SK-N-SH (cell line): Measurements from ENCODE around the gene CST9. TPM values are rescaled to one million over a fixed set of nuclear protein-coding genes. Genes with fewer than 3 reads are reported as not detected.

ENCODE experiments used
- CTCF ChIA-PET: fragments of 300-600, 350-600 bp; formaldehyde crosslinking; extraction: SDS; loops from one replicate; lab custom pipeline; 2021; lab: Yijun Ruan, JAX
- POLR2A ChIA-PET: fragments of 350-600 bp; sonication (Branson Sonifier 250); formaldehyde crosslinking; extraction: SDS; loops from one replicate; lab custom pipeline; 2020; ENCODE audit warnings: antibody characterized with exemption, inconsistent platforms; lab: Yijun Ruan, JAX
- DNase-seq: peaks from one replicate; pipeline ENCODE4 v3.0.0; 2012
- H2AFZ ChIP-seq: fragments of 200-600 bp; sonication (generic); 2 replicates; pipeline ENCODE4 v1.8.1; 2016; ENCODE audit warnings: antibody characterized with exemption, mild to moderate bottlenecking, low read depth
- H3F3A ChIP-seq: fragments of 200-600 bp; sonication (generic); replicated peaks from 2 replicates; pipeline ENCODE3; 2016; ENCODE audit warnings: antibody characterized with exemption, mild to moderate bottlenecking; ENCODE audit not compliant: insufficient read depth
- H3K27ac ChIP-seq, 2 experiments: fragments of 200-500 bp in 1 of 2; fragments of 200-600 bp in 1 of 2; sonication (Bioruptor generic) in 1 of 2; sonication (generic), shearing (Covaris generic) in 1 of 2; 2 replicates each; pipeline versions ENCODE4 v1.5.1 to v1.6.1; 2014 to 2016; ENCODE audit warnings: low read depth in 2 of 2, inconsistent platforms in 1 of 2, low read length in 1 of 2, mild to moderate bottlenecking in 1 of 2, mixed read lengths in 1 of 2
- H3K27me3 ChIP-seq: fragments of 200-600 bp; sonication (generic), shearing (Covaris generic); 2 replicates; pipeline ENCODE4 v1.6.1; 2016; ENCODE audit warnings: mixed run types; ENCODE audit not compliant: insufficient read depth
- H3K36me3 ChIP-seq, 2 experiments: fragments of 200-500 bp in 1 of 2; fragments of 200-600 bp in 1 of 2; sonication (Bioruptor generic) in 1 of 2; sonication (generic) in 1 of 2; replicated peaks in 1 of 2; 2 replicates each; pipeline versions ENCODE3 to v1.5.1; 2014 to 2016; ENCODE audit warnings: low read length in 1 of 2, mild to moderate bottlenecking in 1 of 2; ENCODE audit not compliant: insufficient read depth in 2 of 2, control insufficient read depth in 1 of 2
- H3K4me1 ChIP-seq, 2 experiments: fragments of 200-500 bp in 1 of 2; fragments of 200-600 bp in 1 of 2; sonication (Bioruptor generic) in 1 of 2; sonication (generic), shearing (Covaris generic) in 1 of 2; 2 replicates each; pipeline versions ENCODE4 v1.5.1 to v1.6.1; 2014 to 2016; ENCODE audit warnings: low read depth in 1 of 2, low read length in 1 of 2, mixed run types in 1 of 2; ENCODE audit not compliant: insufficient read depth in 2 of 2, control insufficient read depth in 1 of 2
- H3K4me2 ChIP-seq: fragments of 200-600 bp; sonication (generic), shearing (Covaris generic); 2 replicates; pipeline ENCODE4 v1.6.1; 2017; ENCODE audit warnings: mixed run types
- H3K4me3 ChIP-seq, 2 experiments: fragments of 200-500 bp in 1 of 2; fragments of 200-600 bp in 1 of 2; sonication (Bioruptor generic) in 1 of 2; sonication (generic), shearing (Covaris generic) in 1 of 2; 2 replicates each; pipeline versions ENCODE4 v1.5.1 to v1.8.1; 2014 to 2016; ENCODE audit warnings: low read depth in 2 of 2, inconsistent platforms in 1 of 2, low read length in 1 of 2, mild to moderate bottlenecking in 1 of 2, mixed read lengths in 1 of 2, moderate library complexity in 1 of 2
- H3K79me2 ChIP-seq: fragments of 200-600 bp; sonication (generic); 2 replicates; pipeline ENCODE4 v1.8.1; 2017; ENCODE audit warnings: mild to moderate bottlenecking; ENCODE audit not compliant: insufficient read depth
- H3K9ac ChIP-seq: fragments of 200-600 bp; sonication (generic); 2 replicates; pipeline ENCODE4 v1.6.1; 2017; ENCODE audit warnings: mixed run types
- H3K9me2 ChIP-seq: fragments of 200-600 bp; sonication (generic); 2 replicates; pipeline ENCODE4 v1.6.1; 2017; ENCODE audit warnings: mixed run types
- H3K9me3 ChIP-seq: fragments of 200-600 bp; sonication (generic); 2 replicates; pipeline ENCODE4 v1.6.1; 2017; ENCODE audit warnings: mixed run types, mild to moderate bottlenecking, moderate library complexity
- H4K20me1 ChIP-seq: fragments of 200-600 bp; sonication (generic); 2 replicates; pipeline ENCODE4 v1.6.1; 2017; ENCODE audit warnings: mild to moderate bottlenecking, mixed run types; ENCODE audit not compliant: insufficient read depth
- CHD2 ChIP-seq: fragments of 150-350 bp; IDR thresholded peaks from 2 replicates; pipeline ENCODE4 v1.6.1; 2018; ENCODE audit warnings: low read length; ENCODE audit not compliant: partially characterized antibody
- ELF1 ChIP-seq: IDR thresholded peaks from 2 replicates; pipeline ENCODE4 v1.4.0; 2012
- EP300 ChIP-seq, 2 experiments: IDR thresholded peaks; 2 replicates each; pipeline versions ENCODE4 v1.4.0 to v1.6.1; 2012; ENCODE audit warnings: borderline replicate concordance in 1 of 2, low read depth in 1 of 2, low read length in 1 of 2
- NRF1 ChIP-seq: IDR thresholded peaks from 2 replicates; pipeline ENCODE4 v1.6.1; 2012; ENCODE audit warnings: low read depth, mild to moderate bottlenecking, low read length
- POLR2AphosphoS5 ChIP-seq: IDR thresholded peaks from 2 replicates; pipeline ENCODE4 v1.6.1; 2012; ENCODE audit warnings: low read depth, low read length
- RAD21 ChIP-seq: IDR thresholded peaks from 2 replicates; pipeline ENCODE4 v1.6.1; 2012; ENCODE audit warnings: mild to moderate bottlenecking, low read length
- RXRA ChIP-seq: IDR thresholded peaks from 2 replicates; pipeline ENCODE4 v1.4.0; 2012; ENCODE audit warnings: low read depth, mild to moderate bottlenecking, borderline replicate concordance
- SMC3 ChIP-seq: IDR thresholded peaks from 2 replicates; pipeline ENCODE4 v1.6.1; 2012; ENCODE audit warnings: low read depth, low read length, improper control_type of control experiment
- USF2 ChIP-seq: fragments of 150-350 bp; IDR thresholded peaks from 2 replicates; pipeline ENCODE4 v1.6.1; 2017; ENCODE audit warnings: antibody characterized with exemption, low read length, low read depth, borderline replicate concordance
- polyA plus RNA-seq, 3 experiments: library from polyadenylated mRNA; depleted of rRNA; stranded (reverse); fragments of >200 nt; gene quantifications; 2 replicates each; pipeline ENCODE4 v1.2.3, GENCODE V29; 2012
- TF ChIP-seq, protein P1 (sequence below): fragments of 200-600 bp; sonication (generic); IDR thresholded peaks from 2 replicates; pipeline ENCODE4 v1.6.1; 2017; ENCODE audit warnings: antibody characterized with exemption, mild to moderate bottlenecking, moderate library complexity
- TF ChIP-seq, protein P2 (sequence below): IDR thresholded peaks from 2 replicates; pipeline ENCODE4 v1.4.0; 2012; ENCODE audit warnings: low read depth, borderline replicate concordance
- TF ChIP-seq, protein P3 (sequence below): IDR thresholded peaks from 2 replicates; pipeline ENCODE4 v1.6.1; 2012; ENCODE audit warnings: mild to moderate bottlenecking, low read depth, low read length, moderate library complexity

CST9 gene
- polyA plus RNA-seq, 1 of the 3 experiments (the other 2 are of a cell fraction): not detected

GRCh38 chr20:23652371-23652770, 46.7 kb upstream of the CST9 start:
- CTCF ChIA-PET: no interaction called here
- H3K4me3 ChIP-seq: no peak overlapping the region
- H3K4me2 ChIP-seq: no peak overlapping the region
- no peaks in the 10 kb centered on the region for H3K27me3 ChIP-seq
- DNase-seq: no peak
- no peaks in the 10 kb centered on the region for H3K79me2 ChIP-seq
- H3K9me3 ChIP-seq: no peaks in the 10 kb centered on the region
- no peaks in the 10 kb centered on the region for H3K36me3 ChIP-seq
- H3K27ac ChIP-seq: no peak overlapping the region
- H3K9me2 ChIP-seq: no peaks in the 10 kb centered on the region
- POLR2A ChIA-PET: no interaction called here
- TF ChIP-seq NRF1 (no peak), SMC3 (no peak), CHD2 (no peak), RAD21 (no peak), ELF1 (no peak), USF2 (no peak), EP300 (IDR thresholded peaks at IDR 0.05; ENCODE audit: borderline replicate concordance in 1 of 2, low read depth in 1 of 2, low read length in 1 of 2) (no peak), RXRA (no peak), POLR2AphosphoS5 (no peak)
- TF ChIP-seq, protein P1, sequence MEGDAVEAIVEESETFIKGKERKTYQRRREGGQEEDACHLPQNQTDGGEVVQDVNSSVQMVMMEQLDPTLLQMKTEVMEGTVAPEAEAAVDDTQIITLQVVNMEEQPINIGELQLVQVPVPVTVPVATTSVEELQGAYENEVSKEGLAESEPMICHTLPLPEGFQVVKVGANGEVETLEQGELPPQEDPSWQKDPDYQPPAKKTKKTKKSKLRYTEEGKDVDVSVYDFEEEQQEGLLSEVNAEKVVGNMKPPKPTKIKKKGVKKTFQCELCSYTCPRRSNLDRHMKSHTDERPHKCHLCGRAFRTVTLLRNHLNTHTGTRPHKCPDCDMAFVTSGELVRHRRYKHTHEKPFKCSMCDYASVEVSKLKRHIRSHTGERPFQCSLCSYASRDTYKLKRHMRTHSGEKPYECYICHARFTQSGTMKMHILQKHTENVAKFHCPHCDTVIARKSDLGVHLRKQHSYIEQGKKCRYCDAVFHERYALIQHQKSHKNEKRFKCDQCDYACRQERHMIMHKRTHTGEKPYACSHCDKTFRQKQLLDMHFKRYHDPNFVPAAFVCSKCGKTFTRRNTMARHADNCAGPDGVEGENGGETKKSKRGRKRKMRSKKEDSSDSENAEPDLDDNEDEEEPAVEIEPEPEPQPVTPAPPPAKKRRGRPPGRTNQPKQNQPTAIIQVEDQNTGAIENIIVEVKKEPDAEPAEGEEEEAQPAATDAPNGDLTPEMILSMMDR: no peak
- TF ChIP-seq, protein P2, sequence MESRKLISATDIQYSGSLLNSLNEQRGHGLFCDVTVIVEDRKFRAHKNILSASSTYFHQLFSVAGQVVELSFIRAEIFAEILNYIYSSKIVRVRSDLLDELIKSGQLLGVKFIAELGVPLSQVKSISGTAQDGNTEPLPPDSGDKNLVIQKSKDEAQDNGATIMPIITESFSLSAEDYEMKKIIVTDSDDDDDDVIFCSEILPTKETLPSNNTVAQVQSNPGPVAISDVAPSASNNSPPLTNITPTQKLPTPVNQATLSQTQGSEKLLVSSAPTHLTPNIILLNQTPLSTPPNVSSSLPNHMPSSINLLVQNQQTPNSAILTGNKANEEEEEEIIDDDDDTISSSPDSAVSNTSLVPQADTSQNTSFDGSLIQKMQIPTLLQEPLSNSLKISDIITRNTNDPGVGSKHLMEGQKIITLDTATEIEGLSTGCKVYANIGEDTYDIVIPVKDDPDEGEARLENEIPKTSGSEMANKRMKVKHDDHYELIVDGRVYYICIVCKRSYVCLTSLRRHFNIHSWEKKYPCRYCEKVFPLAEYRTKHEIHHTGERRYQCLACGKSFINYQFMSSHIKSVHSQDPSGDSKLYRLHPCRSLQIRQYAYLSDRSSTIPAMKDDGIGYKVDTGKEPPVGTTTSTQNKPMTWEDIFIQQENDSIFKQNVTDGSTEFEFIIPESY: no peak
- TF ChIP-seq, protein P3, sequence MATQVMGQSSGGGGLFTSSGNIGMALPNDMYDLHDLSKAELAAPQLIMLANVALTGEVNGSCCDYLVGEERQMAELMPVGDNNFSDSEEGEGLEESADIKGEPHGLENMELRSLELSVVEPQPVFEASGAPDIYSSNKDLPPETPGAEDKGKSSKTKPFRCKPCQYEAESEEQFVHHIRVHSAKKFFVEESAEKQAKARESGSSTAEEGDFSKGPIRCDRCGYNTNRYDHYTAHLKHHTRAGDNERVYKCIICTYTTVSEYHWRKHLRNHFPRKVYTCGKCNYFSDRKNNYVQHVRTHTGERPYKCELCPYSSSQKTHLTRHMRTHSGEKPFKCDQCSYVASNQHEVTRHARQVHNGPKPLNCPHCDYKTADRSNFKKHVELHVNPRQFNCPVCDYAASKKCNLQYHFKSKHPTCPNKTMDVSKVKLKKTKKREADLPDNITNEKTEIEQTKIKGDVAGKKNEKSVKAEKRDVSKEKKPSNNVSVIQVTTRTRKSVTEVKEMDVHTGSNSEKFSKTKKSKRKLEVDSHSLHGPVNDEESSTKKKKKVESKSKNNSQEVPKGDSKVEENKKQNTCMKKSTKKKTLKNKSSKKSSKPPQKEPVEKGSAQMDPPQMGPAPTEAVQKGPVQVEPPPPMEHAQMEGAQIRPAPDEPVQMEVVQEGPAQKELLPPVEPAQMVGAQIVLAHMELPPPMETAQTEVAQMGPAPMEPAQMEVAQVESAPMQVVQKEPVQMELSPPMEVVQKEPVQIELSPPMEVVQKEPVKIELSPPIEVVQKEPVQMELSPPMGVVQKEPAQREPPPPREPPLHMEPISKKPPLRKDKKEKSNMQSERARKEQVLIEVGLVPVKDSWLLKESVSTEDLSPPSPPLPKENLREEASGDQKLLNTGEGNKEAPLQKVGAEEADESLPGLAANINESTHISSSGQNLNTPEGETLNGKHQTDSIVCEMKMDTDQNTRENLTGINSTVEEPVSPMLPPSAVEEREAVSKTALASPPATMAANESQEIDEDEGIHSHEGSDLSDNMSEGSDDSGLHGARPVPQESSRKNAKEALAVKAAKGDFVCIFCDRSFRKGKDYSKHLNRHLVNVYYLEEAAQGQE: no peak
- TF ChIP-seq, all 33 proteins: peak for 0
- H3F3A ChIP-seq: no peaks in the 10 kb centered on the region
- no peak overlapping the region for H3K9ac ChIP-seq
- no peaks in the 10 kb centered on the region for H4K20me1 ChIP-seq
- H2AFZ ChIP-seq: no peak overlapping the region
- no peaks in the 10 kb centered on the region for H3K4me1 ChIP-seq
